ENCODE results near the gene DCBLD1.

The DCBLD1 gene

DNA sequence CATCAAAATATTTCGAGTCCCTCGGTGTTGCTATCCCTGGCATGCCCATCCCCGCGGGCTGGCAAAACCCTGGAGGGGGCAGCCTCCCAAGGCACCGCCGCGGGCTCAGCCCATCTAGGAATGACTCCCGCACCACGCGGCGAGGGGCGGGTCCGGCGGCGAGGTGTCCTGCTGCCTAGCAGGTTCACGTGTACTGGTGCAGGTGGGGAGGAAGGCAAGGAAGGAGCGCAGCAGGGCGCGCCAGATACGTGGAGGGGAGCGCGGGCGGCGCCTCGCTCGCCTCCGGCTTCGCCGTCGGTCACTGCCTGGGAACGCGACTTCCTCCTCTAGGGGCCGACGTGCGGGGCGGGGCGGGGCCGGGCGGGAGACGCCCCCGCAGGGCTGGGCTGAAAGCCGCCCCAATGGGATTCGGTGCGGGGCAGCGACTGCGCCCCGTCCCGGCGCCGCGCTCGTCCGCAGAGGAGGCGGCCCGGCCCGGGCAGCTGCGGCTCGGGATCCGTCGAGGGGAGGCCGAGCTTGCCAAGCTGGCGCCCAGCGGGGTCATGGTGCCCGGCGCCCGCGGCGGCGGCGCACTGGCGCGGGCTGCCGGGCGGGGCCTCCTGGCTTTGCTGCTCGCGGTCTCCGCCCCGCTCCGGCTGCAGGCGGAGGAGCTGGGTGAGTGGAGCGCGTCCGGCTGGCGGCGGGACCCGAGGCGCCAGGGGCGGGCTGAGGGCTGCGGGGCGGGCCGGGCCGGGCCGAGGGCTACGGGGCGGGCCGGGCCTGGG is at the start of gene DCBLD1 (continued):
- TF ChIP-seq, protein P1, sequence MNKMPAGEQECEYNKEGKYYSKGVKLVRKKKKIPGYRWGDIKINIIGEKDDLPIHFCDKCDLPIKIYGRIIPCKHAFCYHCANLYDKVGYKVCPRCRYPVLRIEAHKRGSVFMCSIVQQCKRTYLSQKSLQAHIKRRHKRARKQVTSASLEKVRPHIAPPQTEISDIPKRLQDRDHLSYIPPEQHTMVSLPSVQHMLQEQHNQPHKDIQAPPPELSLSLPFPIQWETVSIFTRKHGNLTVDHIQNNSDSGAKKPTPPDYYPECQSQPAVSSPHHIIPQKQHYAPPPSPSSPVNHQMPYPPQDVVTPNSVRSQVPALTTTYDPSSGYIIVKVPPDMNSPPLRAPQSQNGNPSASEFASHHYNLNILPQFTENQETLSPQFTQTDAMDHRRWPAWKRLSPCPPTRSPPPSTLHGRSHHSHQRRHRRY (tag by site-specific recombination; IDR thresholded peaks at IDR 0.05): no peak
- no peak for TF ChIP-seq ZNF155 (tag by site-specific recombination; IDR thresholded peaks at IDR 0.05)
- TF ChIP-seq, protein P2, sequence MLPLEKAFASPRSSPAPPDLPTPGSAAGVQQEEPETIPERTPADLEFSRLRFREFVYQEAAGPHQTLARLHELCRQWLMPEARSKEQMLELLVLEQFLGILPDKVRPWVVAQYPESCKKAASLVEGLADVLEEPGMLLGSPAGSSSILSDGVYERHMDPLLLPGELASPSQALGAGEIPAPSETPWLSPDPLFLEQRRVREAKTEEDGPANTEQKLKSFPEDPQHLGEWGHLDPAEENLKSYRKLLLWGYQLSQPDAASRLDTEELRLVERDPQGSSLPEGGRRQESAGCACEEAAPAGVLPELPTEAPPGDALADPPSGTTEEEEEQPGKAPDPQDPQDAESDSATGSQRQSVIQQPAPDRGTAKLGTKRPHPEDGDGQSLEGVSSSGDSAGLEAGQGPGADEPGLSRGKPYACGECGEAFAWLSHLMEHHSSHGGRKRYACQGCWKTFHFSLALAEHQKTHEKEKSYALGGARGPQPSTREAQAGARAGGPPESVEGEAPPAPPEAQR (tag by site-specific recombination; IDR thresholded peaks at IDR 0.05): no peak
- TF ChIP-seq ZNF843 (tag by site-specific recombination; IDR thresholded peaks at IDR 0.05): no peak
- no peak for TF ChIP-seq TRIM28 (IDR thresholded peaks at IDR 0.05; ENCODE audit: borderline replicate concordance, low read length)
- no peak for TF ChIP-seq ZBTB1 (tag by site-specific recombination; IDR thresholded peaks at IDR 0.05)
- TF ChIP-seq, protein P3, sequence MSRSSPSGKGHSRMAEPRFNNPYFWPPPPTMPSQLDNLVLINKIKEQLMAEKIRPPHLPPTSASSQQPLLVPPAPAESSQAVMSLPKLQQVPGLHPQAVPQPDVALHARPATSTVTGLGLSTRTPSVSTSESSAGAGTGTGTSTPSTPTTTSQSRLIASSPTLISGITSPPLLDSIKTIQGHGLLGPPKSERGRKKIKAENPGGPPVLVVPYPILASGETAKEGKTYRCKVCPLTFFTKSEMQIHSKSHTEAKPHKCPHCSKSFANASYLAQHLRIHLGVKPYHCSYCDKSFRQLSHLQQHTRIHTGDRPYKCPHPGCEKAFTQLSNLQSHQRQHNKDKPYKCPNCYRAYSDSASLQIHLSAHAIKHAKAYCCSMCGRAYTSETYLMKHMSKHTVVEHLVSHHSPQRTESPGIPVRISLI (tag by site-specific recombination; IDR thresholded peaks at IDR 0.05): no peak
- TF ChIP-seq ZNF548 (tag by site-specific recombination; IDR thresholded peaks at IDR 0.05): no peak
- TF ChIP-seq ZNF521 (tag by site-specific recombination; IDR thresholded peaks at IDR 0.05): no peak
- peak; percentile 74 for TF ChIP-seq ZNF335 (tag by site-specific recombination; conservative IDR thresholded peaks at IDR 0.05)
- TF ChIP-seq SP2 (tag by site-specific recombination; IDR thresholded peaks at IDR 0.05): peak; percentile 77
- TF ChIP-seq ZNF624 (tag by site-specific recombination; IDR thresholded peaks at IDR 0.05): no peak
- TF ChIP-seq, protein P4, sequence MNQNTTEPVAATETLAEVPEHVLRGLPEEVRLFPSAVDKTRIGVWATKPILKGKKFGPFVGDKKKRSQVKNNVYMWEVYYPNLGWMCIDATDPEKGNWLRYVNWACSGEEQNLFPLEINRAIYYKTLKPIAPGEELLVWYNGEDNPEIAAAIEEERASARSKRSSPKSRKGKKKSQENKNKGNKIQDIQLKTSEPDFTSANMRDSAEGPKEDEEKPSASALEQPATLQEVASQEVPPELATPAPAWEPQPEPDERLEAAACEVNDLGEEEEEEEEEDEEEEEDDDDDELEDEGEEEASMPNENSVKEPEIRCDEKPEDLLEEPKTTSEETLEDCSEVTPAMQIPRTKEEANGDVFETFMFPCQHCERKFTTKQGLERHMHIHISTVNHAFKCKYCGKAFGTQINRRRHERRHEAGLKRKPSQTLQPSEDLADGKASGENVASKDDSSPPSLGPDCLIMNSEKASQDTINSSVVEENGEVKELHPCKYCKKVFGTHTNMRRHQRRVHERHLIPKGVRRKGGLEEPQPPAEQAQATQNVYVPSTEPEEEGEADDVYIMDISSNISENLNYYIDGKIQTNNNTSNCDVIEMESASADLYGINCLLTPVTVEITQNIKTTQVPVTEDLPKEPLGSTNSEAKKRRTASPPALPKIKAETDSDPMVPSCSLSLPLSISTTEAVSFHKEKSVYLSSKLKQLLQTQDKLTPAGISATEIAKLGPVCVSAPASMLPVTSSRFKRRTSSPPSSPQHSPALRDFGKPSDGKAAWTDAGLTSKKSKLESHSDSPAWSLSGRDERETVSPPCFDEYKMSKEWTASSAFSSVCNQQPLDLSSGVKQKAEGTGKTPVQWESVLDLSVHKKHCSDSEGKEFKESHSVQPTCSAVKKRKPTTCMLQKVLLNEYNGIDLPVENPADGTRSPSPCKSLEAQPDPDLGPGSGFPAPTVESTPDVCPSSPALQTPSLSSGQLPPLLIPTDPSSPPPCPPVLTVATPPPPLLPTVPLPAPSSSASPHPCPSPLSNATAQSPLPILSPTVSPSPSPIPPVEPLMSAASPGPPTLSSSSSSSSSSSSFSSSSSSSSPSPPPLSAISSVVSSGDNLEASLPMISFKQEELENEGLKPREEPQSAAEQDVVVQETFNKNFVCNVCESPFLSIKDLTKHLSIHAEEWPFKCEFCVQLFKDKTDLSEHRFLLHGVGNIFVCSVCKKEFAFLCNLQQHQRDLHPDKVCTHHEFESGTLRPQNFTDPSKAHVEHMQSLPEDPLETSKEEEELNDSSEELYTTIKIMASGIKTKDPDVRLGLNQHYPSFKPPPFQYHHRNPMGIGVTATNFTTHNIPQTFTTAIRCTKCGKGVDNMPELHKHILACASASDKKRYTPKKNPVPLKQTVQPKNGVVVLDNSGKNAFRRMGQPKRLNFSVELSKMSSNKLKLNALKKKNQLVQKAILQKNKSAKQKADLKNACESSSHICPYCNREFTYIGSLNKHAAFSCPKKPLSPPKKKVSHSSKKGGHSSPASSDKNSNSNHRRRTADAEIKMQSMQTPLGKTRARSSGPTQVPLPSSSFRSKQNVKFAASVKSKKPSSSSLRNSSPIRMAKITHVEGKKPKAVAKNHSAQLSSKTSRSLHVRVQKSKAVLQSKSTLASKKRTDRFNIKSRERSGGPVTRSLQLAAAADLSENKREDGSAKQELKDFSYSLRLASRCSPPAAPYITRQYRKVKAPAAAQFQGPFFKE (tag by site-specific recombination; IDR thresholded peaks at IDR 0.05; ENCODE audit: borderline replicate concordance): no peak
- TF ChIP-seq, protein P5, sequence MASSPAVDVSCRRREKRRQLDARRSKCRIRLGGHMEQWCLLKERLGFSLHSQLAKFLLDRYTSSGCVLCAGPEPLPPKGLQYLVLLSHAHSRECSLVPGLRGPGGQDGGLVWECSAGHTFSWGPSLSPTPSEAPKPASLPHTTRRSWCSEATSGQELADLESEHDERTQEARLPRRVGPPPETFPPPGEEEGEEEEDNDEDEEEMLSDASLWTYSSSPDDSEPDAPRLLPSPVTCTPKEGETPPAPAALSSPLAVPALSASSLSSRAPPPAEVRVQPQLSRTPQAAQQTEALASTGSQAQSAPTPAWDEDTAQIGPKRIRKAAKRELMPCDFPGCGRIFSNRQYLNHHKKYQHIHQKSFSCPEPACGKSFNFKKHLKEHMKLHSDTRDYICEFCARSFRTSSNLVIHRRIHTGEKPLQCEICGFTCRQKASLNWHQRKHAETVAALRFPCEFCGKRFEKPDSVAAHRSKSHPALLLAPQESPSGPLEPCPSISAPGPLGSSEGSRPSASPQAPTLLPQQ (tag by site-specific recombination; IDR thresholded peaks at IDR 0.05): no peak; the same call in 1 of the 2 replicates
- TF ChIP-seq GLI4 (tag by site-specific recombination; IDR thresholded peaks at IDR 0.05): no peak
- no peak for TF ChIP-seq REPIN1 (tag by site-specific recombination; IDR thresholded peaks at IDR 0.05; ENCODE audit: low read depth)
- peak; percentile 66 for TF ChIP-seq ZBTB48 (tag by site-specific recombination; IDR thresholded peaks at IDR 0.05)
- TF ChIP-seq OVOL3 (tag by site-specific recombination; IDR thresholded peaks at IDR 0.05): no peak
- TF ChIP-seq, protein P6, sequence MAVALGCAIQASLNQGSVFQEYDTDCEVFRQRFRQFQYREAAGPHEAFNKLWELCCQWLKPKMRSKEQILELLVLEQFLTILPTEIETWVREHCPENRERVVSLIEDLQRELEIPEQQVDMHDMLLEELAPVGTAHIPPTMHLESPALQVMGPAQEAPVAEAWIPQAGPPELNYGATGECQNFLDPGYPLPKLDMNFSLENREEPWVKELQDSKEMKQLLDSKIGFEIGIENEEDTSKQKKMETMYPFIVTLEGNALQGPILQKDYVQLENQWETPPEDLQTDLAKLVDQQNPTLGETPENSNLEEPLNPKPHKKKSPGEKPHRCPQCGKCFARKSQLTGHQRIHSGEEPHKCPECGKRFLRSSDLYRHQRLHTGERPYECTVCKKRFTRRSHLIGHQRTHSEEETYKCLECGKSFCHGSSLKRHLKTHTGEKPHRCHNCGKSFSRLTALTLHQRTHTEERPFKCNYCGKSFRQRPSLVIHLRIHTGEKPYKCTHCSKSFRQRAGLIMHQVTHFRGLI (tag by site-specific recombination; IDR thresholded peaks at IDR 0.05): peak; percentile 47; the same call in 1 of the 2 replicates
- TF ChIP-seq ZNF221 (tag by site-specific recombination; IDR thresholded peaks at IDR 0.05; ENCODE audit: borderline replicate concordance): no peak
- TF ChIP-seq SETDB1 (IDR thresholded peaks at IDR 0.05; ENCODE audit: insufficient read length, low read length): no peak
- no peak for TF ChIP-seq ZNF792 (tag by site-specific recombination; IDR thresholded peaks at IDR 0.05)
- TF ChIP-seq ZNF37A (tag by site-specific recombination; IDR thresholded peaks at IDR 0.05): no peak
- TF ChIP-seq ZNF132 (tag by site-specific recombination; IDR thresholded peaks at IDR 0.05; ENCODE audit: borderline replicate concordance): no peak
- no peak for TF ChIP-seq ZNF560 (tag by site-specific recombination; IDR thresholded peaks at IDR 0.05; ENCODE audit: borderline replicate concordance)
- no peak for TF ChIP-seq ZNF610 (tag by site-specific recombination; IDR thresholded peaks at IDR 0.05; ENCODE audit: borderline replicate concordance)
- TF ChIP-seq, protein P7, sequence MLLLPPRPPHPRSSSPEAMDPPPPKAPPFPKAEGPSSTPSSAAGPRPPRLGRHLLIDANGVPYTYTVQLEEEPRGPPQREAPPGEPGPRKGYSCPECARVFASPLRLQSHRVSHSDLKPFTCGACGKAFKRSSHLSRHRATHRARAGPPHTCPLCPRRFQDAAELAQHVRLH (tag by site-specific recombination; IDR thresholded peaks at IDR 0.05): no peak
